HCT116 (cell line): ENCODE results near the gene STARD7.

Experiments used
- CBX3 ChIP-seq: IDR thresholded peaks from 2 replicates; pipeline ENCODE4 v1.6.1; 2012; ENCODE audit warnings: low read depth
- TF ChIP-seq, protein P1 (sequence below), 3 experiments: fragments of 200-600 bp in 1 of 3; sonication (generic) in 1 of 3; IDR thresholded peaks in 2 of 3; conservative IDR thresholded peaks in 1 of 3; 2 replicates each; pipeline ENCODE4 v1.5.1; 2012 to 2017; ENCODE audit warnings: low read depth in 2 of 3, low read length in 2 of 3, antibody characterized with exemption in 1 of 3, borderline replicate concordance in 1 of 3, control low read depth in 1 of 3, mild to moderate bottlenecking in 1 of 3, mixed read lengths in 1 of 3, mixed run types in 1 of 3, moderate library complexity in 1 of 3; ENCODE audit not compliant: insufficient read depth in 1 of 3
- TF ChIP-seq, protein P2 (sequence below): IDR thresholded peaks from 2 replicates; pipeline ENCODE4 v1.6.1; 2012
- TF ChIP-seq, protein P3 (sequence below): IDR thresholded peaks from 2 replicates; pipeline ENCODE4 v1.6.1; 2012

DNA sequence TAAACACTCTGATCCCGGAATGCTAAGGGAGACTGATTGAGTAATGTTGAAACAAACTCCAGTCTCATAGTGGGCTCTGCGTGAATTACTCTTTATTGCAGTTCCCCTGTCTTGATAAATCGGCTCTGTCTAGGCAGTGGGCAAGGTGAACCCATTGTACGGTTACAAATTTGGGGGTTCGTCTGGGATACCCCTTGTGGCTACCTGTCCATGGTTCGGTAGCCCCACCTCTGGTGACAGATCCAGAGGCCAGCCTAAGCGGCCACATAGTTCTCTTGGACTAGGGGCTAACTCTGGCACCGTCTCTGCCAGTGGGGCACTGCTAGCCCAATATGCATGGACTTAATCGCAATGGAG, 1.1 kb upstream of the STARD7 start:
- TF ChIP-seq, protein P1, sequence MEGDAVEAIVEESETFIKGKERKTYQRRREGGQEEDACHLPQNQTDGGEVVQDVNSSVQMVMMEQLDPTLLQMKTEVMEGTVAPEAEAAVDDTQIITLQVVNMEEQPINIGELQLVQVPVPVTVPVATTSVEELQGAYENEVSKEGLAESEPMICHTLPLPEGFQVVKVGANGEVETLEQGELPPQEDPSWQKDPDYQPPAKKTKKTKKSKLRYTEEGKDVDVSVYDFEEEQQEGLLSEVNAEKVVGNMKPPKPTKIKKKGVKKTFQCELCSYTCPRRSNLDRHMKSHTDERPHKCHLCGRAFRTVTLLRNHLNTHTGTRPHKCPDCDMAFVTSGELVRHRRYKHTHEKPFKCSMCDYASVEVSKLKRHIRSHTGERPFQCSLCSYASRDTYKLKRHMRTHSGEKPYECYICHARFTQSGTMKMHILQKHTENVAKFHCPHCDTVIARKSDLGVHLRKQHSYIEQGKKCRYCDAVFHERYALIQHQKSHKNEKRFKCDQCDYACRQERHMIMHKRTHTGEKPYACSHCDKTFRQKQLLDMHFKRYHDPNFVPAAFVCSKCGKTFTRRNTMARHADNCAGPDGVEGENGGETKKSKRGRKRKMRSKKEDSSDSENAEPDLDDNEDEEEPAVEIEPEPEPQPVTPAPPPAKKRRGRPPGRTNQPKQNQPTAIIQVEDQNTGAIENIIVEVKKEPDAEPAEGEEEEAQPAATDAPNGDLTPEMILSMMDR (IDR thresholded peaks at IDR 0.05 in 2 of 3, conservative IDR thresholded peaks at IDR 0.05 in 1 of 3; ENCODE audit: borderline replicate concordance in 1 of 3, insufficient read depth in 1 of 3, low read depth in 2 of 3, low read length in 2 of 3) = no peak
- TF ChIP-seq, protein P2, sequence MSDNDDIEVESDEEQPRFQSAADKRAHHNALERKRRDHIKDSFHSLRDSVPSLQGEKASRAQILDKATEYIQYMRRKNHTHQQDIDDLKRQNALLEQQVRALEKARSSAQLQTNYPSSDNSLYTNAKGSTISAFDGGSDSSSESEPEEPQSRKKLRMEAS = no peak
- no peak for TF ChIP-seq CBX3
- TF ChIP-seq, protein P3, sequence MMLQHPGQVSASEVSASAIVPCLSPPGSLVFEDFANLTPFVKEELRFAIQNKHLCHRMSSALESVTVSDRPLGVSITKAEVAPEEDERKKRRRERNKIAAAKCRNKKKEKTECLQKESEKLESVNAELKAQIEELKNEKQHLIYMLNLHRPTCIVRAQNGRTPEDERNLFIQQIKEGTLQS = no peak
